GM12872 (cell line): ENCODE results near the gene LIPC.

Source experiments
- TF ChIP-seq, protein P1 (sequence below): IDR thresholded peaks from 3 replicates; pipeline ENCODE4 v1.5.1; 2011; ENCODE audit warnings: low read depth, mild to moderate bottlenecking, low read length, moderate library complexity; ENCODE audit not compliant: insufficient read depth

LIPC gene

DNA sequence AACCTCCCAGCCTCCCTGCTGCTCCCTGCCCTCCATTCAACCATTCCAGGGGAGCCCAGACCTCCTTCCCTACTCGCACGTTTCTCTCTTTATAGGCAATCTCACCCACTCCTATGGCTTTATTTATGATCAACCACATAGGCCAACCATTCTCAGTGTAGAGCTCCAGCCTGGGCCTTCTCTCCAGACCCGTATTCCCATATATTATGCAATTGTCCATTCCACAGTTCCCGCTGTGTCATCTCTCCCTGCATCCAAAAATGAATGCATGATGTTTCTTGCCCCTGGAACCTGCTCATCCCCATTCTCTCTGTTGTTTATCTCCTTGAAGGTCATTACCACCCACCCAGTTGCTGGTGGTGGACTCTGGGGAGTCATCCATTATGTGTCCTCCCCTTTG, 140.7 kb downstream of the LIPC start:
- TF ChIP-seq, protein P1, sequence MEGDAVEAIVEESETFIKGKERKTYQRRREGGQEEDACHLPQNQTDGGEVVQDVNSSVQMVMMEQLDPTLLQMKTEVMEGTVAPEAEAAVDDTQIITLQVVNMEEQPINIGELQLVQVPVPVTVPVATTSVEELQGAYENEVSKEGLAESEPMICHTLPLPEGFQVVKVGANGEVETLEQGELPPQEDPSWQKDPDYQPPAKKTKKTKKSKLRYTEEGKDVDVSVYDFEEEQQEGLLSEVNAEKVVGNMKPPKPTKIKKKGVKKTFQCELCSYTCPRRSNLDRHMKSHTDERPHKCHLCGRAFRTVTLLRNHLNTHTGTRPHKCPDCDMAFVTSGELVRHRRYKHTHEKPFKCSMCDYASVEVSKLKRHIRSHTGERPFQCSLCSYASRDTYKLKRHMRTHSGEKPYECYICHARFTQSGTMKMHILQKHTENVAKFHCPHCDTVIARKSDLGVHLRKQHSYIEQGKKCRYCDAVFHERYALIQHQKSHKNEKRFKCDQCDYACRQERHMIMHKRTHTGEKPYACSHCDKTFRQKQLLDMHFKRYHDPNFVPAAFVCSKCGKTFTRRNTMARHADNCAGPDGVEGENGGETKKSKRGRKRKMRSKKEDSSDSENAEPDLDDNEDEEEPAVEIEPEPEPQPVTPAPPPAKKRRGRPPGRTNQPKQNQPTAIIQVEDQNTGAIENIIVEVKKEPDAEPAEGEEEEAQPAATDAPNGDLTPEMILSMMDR = no peak

DNA sequence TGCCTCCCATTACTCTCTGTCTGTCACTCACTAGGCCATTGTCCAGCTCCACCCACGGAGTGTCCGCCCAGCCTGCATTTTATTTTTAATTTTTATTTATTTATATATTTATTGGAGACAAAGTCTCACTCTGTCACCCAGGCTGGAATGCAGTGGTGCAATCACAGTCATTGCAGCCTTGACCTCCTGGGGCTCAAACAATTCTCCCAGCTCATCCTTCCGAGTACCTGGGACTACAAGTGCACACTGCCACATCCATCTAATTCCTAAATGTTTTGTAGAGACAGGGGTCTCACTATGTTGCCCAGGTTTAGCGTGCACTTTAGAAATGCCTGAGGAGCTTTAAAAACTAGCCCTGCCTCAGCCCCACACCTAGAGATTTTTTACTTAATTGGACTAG, 141.5 kb downstream of the LIPC start:
- TF ChIP-seq, protein P1 = no peak

- TF ChIP-seq, protein P1 = no peak
Measured at GRCh38 chr15:58574631-58575030, 142.8 kb downstream of the LIPC start.

- TF ChIP-seq, protein P1 = no peak
Measured at GRCh38 chr15:58575045-58575786, 143.4 kb downstream of the LIPC start.

DNA sequence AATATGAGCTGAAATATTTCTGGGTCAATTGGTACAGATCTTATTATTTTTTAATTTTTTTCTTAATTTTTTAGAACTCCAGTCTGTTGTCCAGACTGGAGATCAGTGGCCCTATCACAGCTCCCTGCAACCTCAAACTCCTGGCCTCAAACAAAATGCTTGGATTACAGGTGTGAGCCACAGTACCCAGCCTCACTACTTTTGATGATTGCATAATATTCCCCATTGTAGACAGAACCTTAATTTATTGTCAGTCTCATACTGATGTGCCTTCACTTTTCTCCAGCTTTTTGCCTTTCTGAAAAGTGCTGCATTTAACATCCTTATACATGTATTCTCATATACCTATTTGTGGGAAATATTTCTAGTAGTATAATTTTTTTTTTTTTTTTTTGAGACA, 144.9 kb downstream of the LIPC start:
- TF ChIP-seq, protein P1 = no peak

- TF ChIP-seq, protein P1 = no peak
Measured at GRCh38 chr15:58582160-58582559, 150.4 kb downstream of the LIPC start.

DNA sequence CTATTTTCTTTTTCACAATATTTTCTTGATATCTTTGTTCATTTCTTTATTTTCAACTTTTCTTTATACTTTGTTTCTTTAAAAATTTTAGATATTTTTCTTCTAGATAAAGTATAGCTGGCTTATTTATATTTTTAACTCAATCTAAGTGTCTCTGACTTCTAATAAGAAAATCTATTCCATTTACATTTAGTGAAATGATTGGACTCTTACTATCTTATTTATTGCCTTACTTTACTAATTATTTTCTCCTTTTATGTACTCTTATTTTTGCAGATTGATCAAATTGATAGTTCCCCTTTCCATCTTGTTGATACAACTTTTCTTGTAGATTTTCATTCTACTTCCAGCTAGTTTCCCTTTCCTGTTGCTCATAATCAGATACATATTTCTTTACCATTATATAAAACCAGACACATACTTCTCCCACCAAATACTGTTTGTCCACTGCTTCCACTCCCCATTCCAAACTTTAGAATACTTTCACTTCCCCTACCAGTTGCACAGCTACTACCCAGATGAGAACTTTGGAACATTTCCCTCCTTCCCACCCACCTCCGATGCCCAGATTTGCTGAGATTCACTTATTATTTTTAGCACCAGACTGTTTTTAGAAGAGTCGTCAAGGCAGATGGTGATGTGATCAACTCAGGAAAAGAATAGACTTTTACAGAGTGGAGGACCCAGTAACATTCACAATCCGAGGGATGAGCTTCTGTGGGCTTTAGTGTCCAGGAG, 151.5 kb downstream of the LIPC start:
- TF ChIP-seq, protein P1 = no peak
